Caco-2 (cell line): Measurements from ENCODE around the gene SLC38A10. TPM values are rescaled to one million over a fixed set of nuclear protein-coding genes. Genes with fewer than 3 reads are reported as not detected.

Source experiments
- BruUV-seq: library from RNA; stranded (reverse); fragments of 400-500 nt; replicated peaks from 2 replicates; lab custom pipeline; 2021; lab: Mats Ljungman, UMichigan
- CTCF ChIA-PET: fragments of 300-600 bp; sonication (Branson Sonifier 250); formaldehyde crosslinking; loops from one replicate; lab custom pipeline; 2022; ENCODE audit warnings: antibody characterized with exemption; lab: Charles Lee
- POLR2A ChIA-PET: fragments of 300-600 bp; sonication (Branson Sonifier 250); formaldehyde crosslinking; loops from one replicate; lab custom pipeline; 2022; ENCODE audit warnings: antibody characterized with exemption; lab: Charles Lee
- DNase-seq, 2 experiments: peaks; one replicate each; pipeline versions ENCODE4 v3.0.0 to v3.0.0-alpha.2; 2020 to 2022
- H3K27me3 ChIP-seq: replicated peaks from 2 replicates; pipeline ENCODE4 v1.6.0; 2011; ENCODE audit warnings: low read length; ENCODE audit not compliant: control insufficient read depth, insufficient read depth
- H3K36me3 ChIP-seq: 2 replicates; pipeline ENCODE4 v1.5.1; 2011; ENCODE audit warnings: low read length; ENCODE audit not compliant: control insufficient read depth, insufficient read depth
- H3K4me1 ChIP-seq: fragments of 250-450 bp; sonication (Bioruptor Pico); 2 replicates; pipeline ENCODE4 v1.5.1; 2020; ENCODE audit warnings: mild to moderate bottlenecking
- H3K4me3 ChIP-seq: 2 replicates; pipeline ENCODE4 v1.5.1; 2011; ENCODE audit warnings: low read depth, mild to moderate bottlenecking, control low read depth, low read length
- H3K9me3 ChIP-seq: fragments of 250-450 bp; sonication (Bioruptor Pico); 2 replicates; pipeline ENCODE4 v1.5.1; 2020; ENCODE audit warnings: mild to moderate bottlenecking, moderate library complexity
- H3K27ac Mint-ChIP-seq: one replicate; pipeline ENCODE4 v1.8.0; 2022; ENCODE audit warnings: mixed read lengths; ENCODE audit not compliant: unreplicated experiment
- H3K27me3 Mint-ChIP-seq: one replicate; pipeline ENCODE4 v1.8.0; 2022; ENCODE audit warnings: mixed read lengths; ENCODE audit not compliant: insufficient read depth, unreplicated experiment
- H3K36me3 Mint-ChIP-seq: one replicate; pipeline ENCODE4 v1.8.0; 2022; ENCODE audit warnings: mild to moderate bottlenecking, mixed read lengths; ENCODE audit not compliant: insufficient read depth, unreplicated experiment
- H3K4me1 Mint-ChIP-seq: one replicate; pipeline ENCODE4 v1.8.0; 2022; ENCODE audit warnings: low read depth, mixed read lengths; ENCODE audit not compliant: unreplicated experiment
- H3K4me3 Mint-ChIP-seq: one replicate; pipeline ENCODE4 v1.8.0; 2022; ENCODE audit warnings: mild to moderate bottlenecking, moderate library complexity, mixed read lengths; ENCODE audit not compliant: unreplicated experiment
- H3K9me3 Mint-ChIP-seq: one replicate; pipeline ENCODE4 v1.8.0; 2022; ENCODE audit warnings: mixed read lengths; ENCODE audit not compliant: unreplicated experiment
- intact Hi-C: fragments of 100-400 bp; cut with micrococcal nuclease; formaldehyde crosslinking; loops from one replicate; pipeline ENCODE4 v1.10.0; 2022; ENCODE audit not compliant: unreplicated experiment
- total RNA-seq: library from RNA; stranded (reverse); gene quantifications from 2 replicates; pipeline ENCODE4 v1.2.3, GENCODE V29; 2022
- TF ChIP-seq, protein P1 (sequence below), 2 experiments: fragments of 200-600 bp in 1 of 2; IDR thresholded peaks; 1 replicate in 1 of 2; 2 replicates in 1 of 2; pipeline versions ENCODE4 v1.5.1 to v1.8.0; 2011 to 2022; ENCODE audit warnings: antibody characterized with exemption in 1 of 2, control low read depth in 1 of 2, inconsistent platforms in 1 of 2, low read depth in 1 of 2, low read length in 1 of 2, mild to moderate bottlenecking in 1 of 2, moderate library complexity in 1 of 2; ENCODE audit not compliant: insufficient read depth in 1 of 2, severe bottlenecking in 1 of 2, unreplicated experiment in 1 of 2

SLC38A10 gene
- total RNA-seq, 1 experiment from 2014 or later: 137 TPM

DNA sequence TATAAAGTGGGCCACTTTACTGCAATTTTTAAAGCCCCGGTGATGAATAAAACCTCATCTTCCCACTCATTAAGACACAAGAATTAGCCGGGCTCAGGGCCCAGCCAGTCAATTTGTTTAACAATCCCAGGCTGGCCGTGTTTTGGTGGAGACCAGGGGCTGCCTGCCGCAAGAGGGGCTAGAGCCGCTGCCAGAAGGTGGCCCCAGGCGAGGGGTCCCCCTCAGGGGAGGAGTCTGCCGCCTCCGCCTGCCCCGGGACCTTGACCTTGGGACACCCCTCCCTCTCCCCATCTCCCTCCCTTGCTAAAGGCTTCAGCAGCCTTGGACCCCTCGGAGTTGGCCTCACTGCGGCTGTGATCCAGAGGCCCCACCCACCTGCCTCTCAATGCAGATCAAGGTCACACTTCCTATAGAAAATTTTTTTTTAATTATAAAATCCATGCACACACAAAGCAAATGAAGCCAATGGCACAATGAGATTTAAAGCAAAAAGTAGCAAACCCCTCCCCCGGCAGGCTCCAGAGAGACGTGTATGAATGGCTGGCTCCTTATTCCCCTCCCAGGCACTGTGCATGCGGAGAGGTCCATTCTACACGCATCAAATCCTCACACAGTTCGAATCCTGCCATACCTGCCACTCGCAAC, 23.0 kb upstream of the SLC38A10 start:
- no peaks in the 10 kb centered on the region for H3K4me1 ChIP-seq
- no peaks in the 10 kb centered on the region for H3K27me3 Mint-ChIP-seq
- intact Hi-C loops: no loop called here
- H3K27ac Mint-ChIP-seq: peak overlapping the region; percentile 35
- no peaks in the 10 kb centered on the region for H3K9me3 Mint-ChIP-seq
- H3K9me3 ChIP-seq: no peaks in the 10 kb centered on the region
- no peaks in the 10 kb centered on the region for H3K36me3 Mint-ChIP-seq
- no peaks in the 10 kb centered on the region for H3K4me1 Mint-ChIP-seq
- no peak overlapping the region for H3K4me3 ChIP-seq
- no peaks in the 10 kb centered on the region for H3K36me3 ChIP-seq
- TF ChIP-seq, protein P1, sequence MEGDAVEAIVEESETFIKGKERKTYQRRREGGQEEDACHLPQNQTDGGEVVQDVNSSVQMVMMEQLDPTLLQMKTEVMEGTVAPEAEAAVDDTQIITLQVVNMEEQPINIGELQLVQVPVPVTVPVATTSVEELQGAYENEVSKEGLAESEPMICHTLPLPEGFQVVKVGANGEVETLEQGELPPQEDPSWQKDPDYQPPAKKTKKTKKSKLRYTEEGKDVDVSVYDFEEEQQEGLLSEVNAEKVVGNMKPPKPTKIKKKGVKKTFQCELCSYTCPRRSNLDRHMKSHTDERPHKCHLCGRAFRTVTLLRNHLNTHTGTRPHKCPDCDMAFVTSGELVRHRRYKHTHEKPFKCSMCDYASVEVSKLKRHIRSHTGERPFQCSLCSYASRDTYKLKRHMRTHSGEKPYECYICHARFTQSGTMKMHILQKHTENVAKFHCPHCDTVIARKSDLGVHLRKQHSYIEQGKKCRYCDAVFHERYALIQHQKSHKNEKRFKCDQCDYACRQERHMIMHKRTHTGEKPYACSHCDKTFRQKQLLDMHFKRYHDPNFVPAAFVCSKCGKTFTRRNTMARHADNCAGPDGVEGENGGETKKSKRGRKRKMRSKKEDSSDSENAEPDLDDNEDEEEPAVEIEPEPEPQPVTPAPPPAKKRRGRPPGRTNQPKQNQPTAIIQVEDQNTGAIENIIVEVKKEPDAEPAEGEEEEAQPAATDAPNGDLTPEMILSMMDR (IDR thresholded peaks at IDR 0.05; ENCODE audit: insufficient read depth in 1 of 2, low read depth in 1 of 2, low read length in 1 of 2, severe bottlenecking in 1 of 2, unreplicated experiment in 1 of 2): no peak
- POLR2A ChIA-PET: no interaction called here
- CTCF ChIA-PET: interaction anchor here (1.2 kb wide), 1 partner anchor 9 kb away, joined by 3 read pairs; no protein-coding TSS in a partner anchor
- no TSS peak for BruUV-seq
- no peak overlapping the region for H3K4me3 Mint-ChIP-seq
- no peaks in the 10 kb centered on the region for H3K27me3 ChIP-seq
- DNase-seq: no peak

DNA sequence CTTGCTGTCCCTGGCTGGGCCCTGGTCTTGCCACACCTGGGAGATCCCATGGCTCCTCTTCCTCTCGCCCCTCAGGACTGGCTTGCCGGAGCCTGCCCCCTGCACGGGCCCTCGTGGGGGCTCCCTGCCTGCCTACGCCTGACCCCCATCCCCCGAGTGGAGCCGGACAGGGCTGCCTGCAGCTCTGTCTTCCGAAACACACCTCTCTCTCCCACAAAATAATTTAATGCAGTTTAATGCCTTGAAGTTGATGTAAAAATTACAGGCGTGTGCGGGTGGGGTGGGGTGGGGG, 22.4 kb upstream of the SLC38A10 start:
- Mint-ChIP-seq H3K4me3 (no peak overlapping the region), H3K27me3 (no peaks in the 10 kb centered on the region), H3K36me3 (no peaks in the 10 kb centered on the region), H3K27ac (no peak overlapping the region), H3K4me1 (no peaks in the 10 kb centered on the region), H3K9me3 (no peaks in the 10 kb centered on the region)
- TF ChIP-seq, protein P1 (IDR thresholded peaks at IDR 0.05; ENCODE audit: insufficient read depth in 1 of 2, low read depth in 1 of 2, low read length in 1 of 2, severe bottlenecking in 1 of 2, unreplicated experiment in 1 of 2): no peak
- intact Hi-C loops: no loop called here
- ChIA-PET CTCF (no interaction called here), POLR2A (no interaction called here)
- H3K9me3 ChIP-seq: no peaks in the 10 kb centered on the region
- no peaks in the 10 kb centered on the region for H3K27me3 ChIP-seq
- BruUV-seq: no TSS peak
- H3K4me3 ChIP-seq: no peak overlapping the region
- no peak for DNase-seq
- no peaks in the 10 kb centered on the region for H3K4me1 ChIP-seq
- no peaks in the 10 kb centered on the region for H3K36me3 ChIP-seq

DNA sequence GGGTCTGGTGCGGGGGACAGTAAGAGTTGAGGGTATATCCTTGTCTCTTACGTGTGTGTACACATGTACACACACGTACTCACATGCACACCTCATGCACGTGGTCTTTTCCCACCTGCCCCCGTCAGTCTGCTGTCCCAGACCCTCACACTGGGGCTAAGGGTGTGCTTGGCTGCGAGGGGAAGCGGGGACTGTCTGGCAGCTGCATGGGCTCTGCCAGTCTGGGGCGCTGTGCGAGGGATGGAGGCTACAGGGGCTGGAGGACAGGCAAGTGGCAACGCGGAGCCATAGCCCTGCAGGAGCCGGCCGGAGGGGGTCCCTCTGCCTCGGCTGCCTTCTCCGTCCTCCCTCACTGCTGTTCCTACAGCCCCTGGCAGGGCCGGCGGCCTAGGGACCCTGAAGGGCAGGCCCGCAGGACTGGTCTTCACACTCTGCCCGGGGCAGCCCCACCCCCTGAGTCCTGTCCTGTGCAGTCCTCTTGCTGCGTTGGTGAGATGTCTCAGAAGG, 20.8 kb upstream of the SLC38A10 start:
- peaks cover 5% of the 10 kb centered on the region for H3K4me1 ChIP-seq
- no TSS peak for BruUV-seq
- no peak overlapping the region for H3K4me3 ChIP-seq
- intact Hi-C loops: no loop called here
- CTCF ChIA-PET: no interaction called here
- DNase-seq: no peak
- H3K27me3 ChIP-seq: no peaks in the 10 kb centered on the region
- H3K9me3 ChIP-seq: no peaks in the 10 kb centered on the region
- Mint-ChIP-seq H3K9me3 (no peaks in the 10 kb centered on the region), H3K4me1 (peaks cover 2% of the 10 kb centered on the region), H3K4me3 (no peak overlapping the region), H3K27me3 (no peaks in the 10 kb centered on the region), H3K27ac (no peak overlapping the region), H3K36me3 (no peaks in the 10 kb centered on the region)
- POLR2A ChIA-PET: no interaction called here
- TF ChIP-seq, protein P1 (IDR thresholded peaks at IDR 0.05; ENCODE audit: insufficient read depth in 1 of 2, low read depth in 1 of 2, low read length in 1 of 2, severe bottlenecking in 1 of 2, unreplicated experiment in 1 of 2): no peak
- H3K36me3 ChIP-seq: no peaks in the 10 kb centered on the region
